IPS-20b (cell line): Measurements from ENCODE around the gene ANTXR2.

Source experiments
- H3K27ac ChIP-seq: one replicate; pipeline ENCODE4 v1.5.1; 2013; ENCODE audit warnings: low read length
- H3K27me3 ChIP-seq: 2 replicates; pipeline ENCODE4 v1.6.1; 2013; ENCODE audit warnings: mild to moderate bottlenecking, low read length, inconsistent platforms; ENCODE audit not compliant: insufficient read depth
- H3K36me3 ChIP-seq: 2 replicates; pipeline ENCODE4 v1.6.1; 2013; ENCODE audit warnings: low read depth, mild to moderate bottlenecking, inconsistent platforms, low read length, moderate library complexity; ENCODE audit not compliant: insufficient read depth
- H3K4me1 ChIP-seq: 2 replicates; pipeline ENCODE4 v1.6.1; 2013; ENCODE audit warnings: mild to moderate bottlenecking, control low read depth, inconsistent platforms, low read length, moderate library complexity; ENCODE audit not compliant: insufficient read depth
- H3K4me3 ChIP-seq: 2 replicates; pipeline ENCODE4 v1.5.1; 2013; ENCODE audit warnings: mild to moderate bottlenecking, low read length, inconsistent platforms
- H3K9ac ChIP-seq: 2 replicates; pipeline ENCODE4 v1.6.1; 2013; ENCODE audit warnings: low read depth, mild to moderate bottlenecking, inconsistent platforms, low read length, moderate library complexity
- H3K9me3 ChIP-seq: 2 replicates; pipeline ENCODE4 v1.6.1; 2013; ENCODE audit warnings: mild to moderate bottlenecking, low read depth, low read length, inconsistent platforms; ENCODE audit not compliant: insufficient read depth

Gene ANTXR2

DNA sequence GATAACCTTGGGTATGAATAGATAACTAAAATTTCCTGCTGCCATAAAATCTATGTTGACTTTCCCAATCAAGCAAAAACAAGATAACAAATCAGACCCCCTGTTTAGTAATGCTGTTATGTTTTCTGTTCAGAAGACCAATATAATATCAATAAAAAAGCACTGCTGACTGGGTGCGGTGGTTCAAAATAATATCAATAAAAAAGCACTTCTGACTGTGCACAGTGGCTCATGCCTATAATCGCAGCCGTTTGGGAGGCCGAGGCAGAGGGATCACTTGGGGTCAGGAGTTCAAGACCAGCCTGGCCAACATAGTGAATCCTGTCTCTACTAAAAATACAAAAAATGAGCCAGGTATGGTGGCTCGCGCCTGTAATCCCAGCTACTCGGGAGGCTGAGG, 36.7 kb downstream of the ANTXR2 start:
- no peaks in the 10 kb centered on the region for H3K4me1 ChIP-seq
- H3K27ac ChIP-seq = no peak overlapping the region
- no peak overlapping the region for H3K9ac ChIP-seq
- H3K9me3 ChIP-seq = no peaks in the 10 kb centered on the region
- no peak overlapping the region for H3K4me3 ChIP-seq
- no peaks in the 10 kb centered on the region for H3K27me3 ChIP-seq
- no peaks in the 10 kb centered on the region for H3K36me3 ChIP-seq

DNA sequence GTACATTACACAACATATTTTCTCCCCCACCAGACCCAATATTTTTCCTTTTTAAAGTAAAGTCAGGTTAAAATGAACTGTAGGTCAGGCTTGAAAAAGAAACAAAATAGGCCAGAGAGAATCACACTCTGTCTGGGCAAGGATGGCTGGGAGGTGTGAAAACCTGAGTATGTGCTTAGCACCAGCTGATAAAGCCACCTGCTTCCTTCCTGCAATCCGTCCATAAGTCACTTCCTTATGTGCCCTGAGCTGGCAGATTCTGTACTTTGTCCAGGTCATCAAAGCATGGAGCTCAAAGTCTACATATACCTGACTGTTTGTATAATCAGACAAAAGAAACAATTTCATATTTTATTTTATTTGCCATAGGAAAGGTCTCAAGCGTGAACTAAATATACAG, 37.7 kb downstream of the ANTXR2 start:
- Histone ChIP-seq H3K4me3 (no peak overlapping the region), H3K36me3 (no peaks in the 10 kb centered on the region), H3K4me1 (no peaks in the 10 kb centered on the region), H3K9ac (no peak overlapping the region), H3K9me3 (no peaks in the 10 kb centered on the region), H3K27ac (no peak overlapping the region), H3K27me3 (no peaks in the 10 kb centered on the region)

DNA sequence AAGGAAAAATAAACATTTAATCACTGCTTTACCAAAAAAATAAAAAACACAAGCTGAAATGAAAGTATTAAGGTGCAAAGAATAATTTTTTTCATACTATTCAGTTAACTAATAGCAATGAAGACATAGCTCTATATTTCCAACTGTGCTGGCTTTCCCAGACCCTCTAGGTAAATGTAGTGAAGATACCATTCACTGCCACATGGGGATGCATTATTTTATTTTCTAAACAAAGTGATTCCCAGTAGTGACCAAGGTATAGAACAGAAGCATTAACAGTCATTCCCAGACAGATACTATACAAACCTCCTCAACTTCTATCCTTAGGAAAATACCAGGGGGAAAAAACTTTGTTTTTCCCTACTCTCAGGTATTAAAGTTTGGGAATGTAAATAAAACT, 39.4 kb downstream of the ANTXR2 start:
- H3K4me1 ChIP-seq = no peaks in the 10 kb centered on the region
- no peak overlapping the region for H3K27ac ChIP-seq
- H3K4me3 ChIP-seq = no peak overlapping the region
- no peaks in the 10 kb centered on the region for H3K36me3 ChIP-seq
- H3K9ac ChIP-seq = no peak overlapping the region
- H3K27me3 ChIP-seq = no peaks in the 10 kb centered on the region
- H3K9me3 ChIP-seq = no peaks in the 10 kb centered on the region

DNA sequence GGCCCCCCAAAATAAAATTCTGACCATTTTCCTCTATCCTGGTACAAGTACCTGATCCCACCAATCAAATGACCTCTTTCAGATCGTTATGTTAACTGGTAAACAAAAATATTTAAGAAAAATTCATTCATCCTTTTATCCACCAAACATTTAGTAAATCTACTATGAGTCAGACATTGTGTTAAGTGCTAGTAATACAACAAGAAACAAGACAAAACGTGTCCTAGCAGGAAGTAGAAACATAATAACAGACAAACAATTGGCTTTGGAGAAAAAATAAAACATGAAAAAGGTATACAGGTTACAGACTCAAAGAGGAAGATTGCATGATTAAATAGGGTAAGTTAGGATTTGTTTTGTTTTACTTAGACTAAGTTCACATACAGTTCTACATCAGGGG, 43.7 kb downstream of the ANTXR2 start:
- Histone ChIP-seq H3K27ac (no peak overlapping the region), H3K36me3 (no peaks in the 10 kb centered on the region), H3K9me3 (no peaks in the 10 kb centered on the region), H3K9ac (no peak overlapping the region), H3K27me3 (no peaks in the 10 kb centered on the region), H3K4me1 (no peaks in the 10 kb centered on the region), H3K4me3 (no peak overlapping the region)

DNA sequence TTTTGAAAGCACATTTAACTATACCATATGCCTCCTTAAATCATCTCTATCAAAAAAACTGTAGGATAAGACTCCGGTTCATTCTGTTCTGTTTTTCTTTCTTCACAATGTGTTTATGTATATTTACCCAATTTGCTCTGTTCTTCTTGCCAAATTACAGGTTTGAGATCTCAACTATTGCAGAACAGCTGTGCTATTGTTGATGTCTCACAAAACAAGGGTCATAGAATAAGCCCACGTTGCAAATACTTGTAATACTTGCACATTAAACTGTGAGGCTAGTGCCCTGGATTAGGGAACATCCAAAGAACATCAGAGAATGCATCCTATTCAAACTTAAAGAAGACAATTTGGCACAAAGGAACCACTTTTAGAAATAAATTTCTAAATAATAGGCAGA, 45.4 kb downstream of the ANTXR2 start:
- H3K9me3 ChIP-seq = no peaks in the 10 kb centered on the region
- H3K4me3 ChIP-seq = no peak overlapping the region
- H3K4me1 ChIP-seq = no peaks in the 10 kb centered on the region
- H3K9ac ChIP-seq = no peak overlapping the region
- H3K36me3 ChIP-seq = no peaks in the 10 kb centered on the region
- H3K27ac ChIP-seq = no peak overlapping the region
- H3K27me3 ChIP-seq = no peaks in the 10 kb centered on the region

DNA sequence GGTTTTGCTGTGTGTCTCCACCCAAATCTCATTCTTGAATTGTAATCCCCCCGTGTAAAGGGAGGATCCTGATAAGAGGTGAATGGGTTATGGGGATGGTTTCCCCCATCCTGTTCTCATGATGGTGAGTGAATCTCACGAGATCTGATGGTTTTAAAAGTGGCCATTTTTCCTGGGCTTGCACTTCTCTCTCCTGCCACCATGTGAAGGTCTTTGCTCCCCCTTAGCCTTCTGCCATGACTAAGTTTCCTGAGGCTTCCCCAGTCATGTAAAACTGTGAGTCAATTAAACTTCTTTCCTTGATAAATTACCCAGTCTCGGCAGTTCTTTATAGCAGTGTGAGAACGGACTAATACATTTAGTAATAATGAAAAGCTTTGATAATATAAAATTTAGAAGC, 46.9 kb downstream of the ANTXR2 start:
- Histone ChIP-seq H3K27ac (no peak overlapping the region), H3K4me1 (no peaks in the 10 kb centered on the region), H3K9ac (no peak overlapping the region), H3K9me3 (no peaks in the 10 kb centered on the region), H3K27me3 (no peaks in the 10 kb centered on the region), H3K36me3 (no peaks in the 10 kb centered on the region), H3K4me3 (no peak overlapping the region)

DNA sequence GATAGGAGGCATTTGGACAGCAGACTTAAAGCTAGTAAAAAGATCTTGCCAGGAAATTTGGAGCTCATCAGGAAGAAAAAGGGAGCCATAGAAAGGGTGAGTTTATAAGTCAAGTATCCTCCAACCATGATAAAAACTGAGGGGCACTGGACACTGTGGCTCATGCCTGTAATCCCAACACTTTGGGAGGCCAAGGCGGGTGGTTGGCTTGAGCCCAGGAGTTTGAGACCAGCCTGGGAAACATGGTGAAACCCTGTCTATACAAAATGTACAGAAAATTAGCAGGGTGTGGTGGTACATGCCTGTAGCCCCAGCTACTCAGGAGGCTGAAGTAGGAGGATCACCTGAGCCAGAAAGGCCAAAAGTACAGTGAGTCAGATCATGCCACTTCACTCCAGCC, 48.7 kb downstream of the ANTXR2 start:
- Histone ChIP-seq H3K27ac (no peak overlapping the region), H3K27me3 (no peaks in the 10 kb centered on the region), H3K36me3 (no peaks in the 10 kb centered on the region), H3K9ac (no peak overlapping the region), H3K9me3 (no peaks in the 10 kb centered on the region), H3K4me1 (no peaks in the 10 kb centered on the region), H3K4me3 (no peak overlapping the region)

DNA sequence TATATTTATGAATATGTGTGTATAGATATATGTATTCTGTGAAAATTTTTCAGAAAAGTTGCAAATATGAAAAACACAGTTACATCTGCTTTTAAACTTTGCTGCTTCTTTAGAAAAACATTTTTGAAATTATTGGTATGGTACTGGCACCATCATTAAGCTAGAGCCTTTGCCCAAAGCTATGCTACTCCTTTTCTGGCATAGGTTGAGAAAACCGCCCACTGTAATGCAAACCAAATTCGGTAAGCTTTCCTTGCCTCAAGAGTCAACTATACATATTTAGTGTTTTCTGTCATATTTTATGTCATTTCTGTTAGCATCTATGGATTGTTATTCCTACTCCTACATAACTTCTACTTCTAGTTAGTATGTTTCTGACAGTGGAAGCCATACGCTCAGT, 50.7 kb downstream of the ANTXR2 start:
- Histone ChIP-seq H3K4me3 (no peak overlapping the region), H3K9ac (no peak overlapping the region), H3K27me3 (no peaks in the 10 kb centered on the region), H3K4me1 (no peaks in the 10 kb centered on the region), H3K9me3 (no peaks in the 10 kb centered on the region), H3K36me3 (no peaks in the 10 kb centered on the region), H3K27ac (no peak overlapping the region)

DNA sequence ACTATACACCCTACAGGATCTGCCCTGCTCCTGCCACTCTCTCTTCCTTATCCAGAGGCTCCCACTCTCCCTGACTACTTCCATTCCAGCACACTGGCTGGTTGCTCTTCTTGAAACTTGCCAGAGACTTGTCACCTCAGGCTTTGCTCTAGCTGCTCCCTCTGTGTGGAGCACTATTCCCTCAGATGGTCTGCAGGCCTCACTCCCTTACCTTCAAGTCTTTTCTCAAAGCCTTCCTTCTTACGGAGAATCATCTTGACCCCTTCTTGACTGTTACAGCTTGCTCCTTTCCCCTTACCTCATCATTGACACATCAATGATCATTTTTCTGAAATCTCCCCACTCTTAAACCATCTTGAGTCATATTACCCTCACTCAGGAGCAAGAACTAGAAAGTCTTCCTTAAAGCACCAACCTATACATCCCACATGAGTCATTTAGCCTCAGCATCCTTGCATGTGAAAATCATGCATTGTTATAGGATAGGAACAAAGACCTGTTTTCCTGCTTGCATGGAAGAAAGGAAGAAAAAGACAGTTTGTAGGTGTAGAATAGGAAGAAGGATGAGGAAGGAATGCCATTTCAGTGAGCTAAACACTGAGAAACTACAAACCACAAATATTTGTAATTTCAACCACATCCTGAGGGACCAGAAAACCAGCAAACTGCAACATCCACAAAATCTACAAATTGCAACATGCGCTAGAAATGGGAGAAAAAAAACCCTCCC, 55.7 kb downstream of the ANTXR2 start:
- Histone ChIP-seq H3K4me1 (no peaks in the 10 kb centered on the region), H3K9me3 (no peaks in the 10 kb centered on the region), H3K9ac (no peak overlapping the region), H3K36me3 (no peaks in the 10 kb centered on the region), H3K27ac (no peak overlapping the region), H3K27me3 (no peaks in the 10 kb centered on the region), H3K4me3 (no peak overlapping the region)

DNA sequence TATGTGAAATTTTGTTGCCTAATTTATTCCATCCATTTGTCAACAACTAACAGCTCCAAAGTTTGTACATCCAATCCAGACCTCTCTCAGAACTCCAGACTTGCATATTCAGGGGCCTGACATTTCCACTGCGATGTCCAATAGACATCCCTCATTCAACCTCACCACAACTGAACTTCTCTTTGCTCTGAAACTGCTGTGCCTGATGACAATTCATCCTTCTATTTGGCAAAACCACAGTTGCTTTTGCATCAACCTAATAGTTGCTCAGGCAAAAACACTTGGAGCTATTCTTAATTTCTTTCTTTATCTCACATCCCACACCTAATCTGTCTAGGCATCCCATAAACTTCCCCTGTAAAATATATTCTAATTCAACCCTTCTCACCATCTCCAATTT, 56.5 kb downstream of the ANTXR2 start:
- Histone ChIP-seq H3K27me3 (no peaks in the 10 kb centered on the region), H3K36me3 (no peaks in the 10 kb centered on the region), H3K4me1 (no peaks in the 10 kb centered on the region), H3K9ac (no peak overlapping the region), H3K4me3 (no peak overlapping the region), H3K9me3 (no peaks in the 10 kb centered on the region), H3K27ac (no peak overlapping the region)

DNA sequence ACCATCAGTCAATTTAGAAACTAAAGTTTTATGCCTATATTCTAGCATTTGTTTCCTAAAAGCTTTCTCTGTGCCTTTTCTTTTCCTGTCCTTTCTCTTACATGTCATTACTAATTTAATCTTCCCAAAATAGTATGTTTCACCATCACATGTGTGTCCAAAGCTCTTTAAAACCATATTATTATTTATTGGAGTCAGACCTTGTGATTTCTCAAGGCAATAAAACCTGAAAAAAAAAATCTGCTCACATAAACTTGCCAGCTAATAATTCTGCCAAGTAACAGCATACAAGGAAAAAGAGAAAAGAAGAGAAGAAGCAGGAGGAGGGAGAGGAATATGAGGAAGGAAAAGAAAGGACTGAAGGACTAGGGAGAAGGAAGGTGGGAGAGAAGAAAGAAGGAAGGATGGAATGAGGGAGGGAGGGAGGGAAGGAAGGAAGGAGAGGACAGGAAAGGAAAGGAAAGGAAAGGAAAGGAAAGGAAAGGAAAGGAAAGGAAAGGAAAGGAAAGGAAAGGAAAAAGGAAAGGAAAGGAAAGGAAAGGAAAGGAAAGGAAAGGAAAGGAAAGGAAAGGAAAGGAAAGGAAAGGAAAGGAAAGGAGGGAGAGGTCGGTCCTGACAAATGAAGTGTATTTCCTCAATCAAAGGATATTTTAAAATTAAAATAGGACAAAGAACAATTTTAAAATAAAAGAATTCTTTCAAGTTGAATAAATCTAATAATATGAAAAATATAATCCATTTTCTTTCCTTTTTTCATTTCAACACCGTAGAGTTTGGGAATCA, 57.4 kb downstream of the ANTXR2 start:
- no peak overlapping the region for H3K9ac ChIP-seq
- H3K9me3 ChIP-seq = no peaks in the 10 kb centered on the region
- no peaks in the 10 kb centered on the region for H3K27me3 ChIP-seq
- no peaks in the 10 kb centered on the region for H3K4me1 ChIP-seq
- no peaks in the 10 kb centered on the region for H3K36me3 ChIP-seq
- no peak overlapping the region for H3K4me3 ChIP-seq
- no peak overlapping the region for H3K27ac ChIP-seq

DNA sequence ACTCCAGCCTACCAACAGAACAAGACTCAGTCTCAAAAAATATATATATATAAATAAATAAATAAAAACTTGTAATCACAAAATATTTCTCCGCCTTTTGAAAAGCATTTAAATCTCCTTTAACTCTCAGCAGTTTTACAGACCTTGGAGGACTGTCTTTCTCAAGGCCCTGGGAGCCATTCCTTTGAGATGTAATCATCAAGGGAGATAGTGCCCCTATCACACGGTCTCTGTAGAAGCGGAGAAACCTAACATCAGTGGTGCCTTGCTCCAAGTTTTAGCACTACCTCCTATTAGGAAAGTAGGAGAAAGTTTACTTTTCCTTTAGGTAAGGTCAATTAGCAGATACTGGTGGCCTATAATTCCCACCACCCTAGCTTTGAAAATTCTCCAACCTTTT, 58.5 kb downstream of the ANTXR2 start:
- Histone ChIP-seq H3K36me3 (no peaks in the 10 kb centered on the region), H3K4me3 (no peak overlapping the region), H3K9me3 (no peaks in the 10 kb centered on the region), H3K4me1 (no peaks in the 10 kb centered on the region), H3K27ac (no peak overlapping the region), H3K9ac (no peak overlapping the region), H3K27me3 (no peaks in the 10 kb centered on the region)
